Lung (tissue), 12 donors: ENCODE data around the gene PHOSPHO1. TPM values are rescaled to one million over a fixed set of nuclear protein-coding genes. Genes with fewer than 3 reads are reported as not detected.

Experiments used
- ATAC-seq: fragments of 200-7000 bp; cut with Tn5 transposase; one replicate; pipeline ENCODE4 v1.9.1; 2020; ENCODE audit warnings: moderate number of reproducible peaks; ENCODE audit not compliant: insufficient read depth, low FRiP score
- DNase-seq, 3 donors: peaks; one replicate each; pipeline ENCODE4 v3.0.0-alpha.2; 2013 to 2017
- H3K27ac ChIP-seq, 2 donors: one replicate each; pipeline ENCODE4 v1.5.1; 2013; ENCODE audit warnings: mild to moderate bottlenecking in 2 of 2, moderate library complexity in 2 of 2, control low read depth in 1 of 2, inconsistent platforms in 1 of 2, low read depth in 1 of 2, low read length in 1 of 2
- H3K27me3 ChIP-seq, 3 donors: one replicate each; pipeline ENCODE4 v1.5.1; 2013; ENCODE audit warnings: low read length in 2 of 3; ENCODE audit not compliant: control insufficient read depth in 3 of 3, insufficient read depth in 3 of 3
- H3K36me3 ChIP-seq, 4 donors: one replicate each; pipeline ENCODE4 v1.5.1; 2013; ENCODE audit warnings: low read length in 4 of 4, mild to moderate bottlenecking in 1 of 4, moderate library complexity in 1 of 4; ENCODE audit not compliant: control insufficient read depth in 4 of 4, insufficient read depth in 4 of 4
- H3K4me1 ChIP-seq, 5 donors: one replicate each; pipeline ENCODE4 v1.5.1; 2013; ENCODE audit warnings: low read length in 5 of 5, mild to moderate bottlenecking in 2 of 5, moderate library complexity in 1 of 5; ENCODE audit not compliant: control insufficient read depth in 5 of 5, insufficient read depth in 5 of 5
- H3K4me3 ChIP-seq: one replicate; pipeline ENCODE4 v1.5.1; 2013; ENCODE audit warnings: mild to moderate bottlenecking, control low read depth, moderate library complexity
- H3K9ac ChIP-seq, 2 donors: one replicate each; pipeline ENCODE4 v1.5.1; 2013; ENCODE audit warnings: low read length in 2 of 2, control low read depth in 1 of 2; ENCODE audit not compliant: insufficient read depth in 1 of 2
- H3K9me3 ChIP-seq, 4 donors: one replicate each; pipeline ENCODE4 v1.5.1; 2013; ENCODE audit warnings: low read length in 3 of 4, mild to moderate bottlenecking in 1 of 4, moderate library complexity in 1 of 4; ENCODE audit not compliant: control insufficient read depth in 4 of 4, insufficient read depth in 3 of 4
- CTCF ChIP-seq: IDR thresholded peaks from 2 replicates; pipeline ENCODE4 v1.5.1; 2012; ENCODE audit warnings: mild to moderate bottlenecking; ENCODE audit errors: control extremely low read depth, extremely low read depth
- WGBS, 2 donors: extraction: QIAGEN DNeasy Blood & Tissue Kit; methylation state at CpG; one replicate each; pipeline ENCODE4 v1.1.7; 2013; 5-methylcytosine and 5-hydroxymethylcytosine counted together
- polyA plus RNA-seq, 2 donors: library from polyadenylated mRNA; stranded (reverse); fragments of 200-250 nt; gene quantifications; one replicate each; pipeline ENCODE4 v1.2.1, GENCODE V29; 2013
- total RNA-seq, 2 donors: library from RNA; depleted of rRNA in 1 of 2; stranded (reverse); fragments of >200 nt in 1 of 2; gene quantifications; one replicate each; pipeline ENCODE4 v1.2.1, GENCODE V29; 2014 to 2021
- donor health status: control.
- donor health status: control.
- donor health status: Bipolar disorder and iron deficiency.
- donor health status: healthy.
- donor health status: DM: yes; HTN: yes; CAD: no.

PHOSPHO1 gene
- total and polyA plus RNA-seq, 4 donors = 0.37 to 10.2 (median 1.9) TPM

DNA sequence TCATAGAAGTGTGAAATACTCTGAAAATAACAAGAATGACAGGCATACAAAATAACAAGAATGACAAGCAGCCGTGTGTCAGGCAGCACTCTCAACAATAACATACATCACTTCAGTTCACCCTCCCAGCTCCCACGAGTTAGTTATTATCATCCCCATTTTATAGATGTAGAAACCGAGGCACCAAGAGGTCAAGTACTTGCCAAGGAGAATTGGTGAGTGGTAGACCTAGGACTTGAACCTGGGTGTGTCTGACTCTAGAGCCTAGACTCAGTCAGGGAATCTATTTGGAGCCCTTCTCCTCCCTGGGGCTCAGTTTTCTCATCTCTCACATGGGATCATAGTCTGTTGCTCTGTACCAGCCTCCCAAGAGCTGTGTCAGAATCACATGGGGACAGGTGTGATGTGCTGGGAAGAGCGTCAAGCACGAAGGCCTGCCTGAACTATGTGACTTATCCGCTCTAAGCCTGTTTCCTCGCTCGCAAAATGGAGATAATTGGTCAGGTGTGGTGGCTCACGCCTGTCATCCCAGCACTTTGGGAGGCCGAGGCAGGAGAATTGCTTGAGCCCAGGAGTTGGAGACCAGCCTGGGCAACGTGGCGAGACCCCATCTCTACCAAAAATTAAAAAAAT is 19.4 kb upstream of the PHOSPHO1 start:
- H3K9me3 ChIP-seq = no peaks in the 10 kb centered on the region
- H3K27ac ChIP-seq = no peak overlapping the region
- no peaks in the 10 kb centered on the region for H3K36me3 ChIP-seq
- no peak overlapping the region for H3K4me3 ChIP-seq
- H3K9ac ChIP-seq = no peak overlapping the region
- ATAC-seq (no peak), DNase-seq (no peak)
- TF ChIP-seq CTCF = no peak
- 90 to 94% methylated on average over 12 of the region's 12 CpGs for WGBS, 2 donors
- H3K27me3 ChIP-seq = no peaks in the 10 kb centered on the region
- peaks cover 0 to 8% (median 0%) of the 10 kb centered on the region in 5 donors for H3K4me1 ChIP-seq

DNA sequence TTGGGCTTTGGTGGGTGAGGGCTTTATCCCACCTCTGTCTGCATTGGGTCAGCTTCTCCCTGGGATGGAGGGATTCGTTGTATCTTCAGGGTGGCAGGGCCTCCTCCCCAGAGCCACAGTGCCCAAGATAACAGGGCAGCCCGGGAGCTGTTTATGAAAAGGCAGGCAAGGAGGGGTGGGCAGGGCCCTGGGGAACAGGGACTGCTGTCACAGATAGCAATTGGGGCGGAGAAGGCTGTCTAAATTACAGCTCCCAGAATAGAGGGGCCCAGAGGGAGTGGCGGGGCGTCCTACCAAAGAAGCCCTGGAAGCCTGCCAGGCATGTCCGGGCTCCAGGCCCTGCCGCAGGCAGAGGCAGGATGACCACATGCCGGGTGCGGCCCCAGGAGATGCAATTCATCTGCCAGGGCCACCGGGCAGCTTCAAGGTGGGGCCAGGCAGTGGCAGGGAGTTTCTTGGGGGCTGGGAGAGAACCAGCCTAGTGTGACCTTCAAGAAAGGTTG is 18.8 kb upstream of the PHOSPHO1 start:
- no peak overlapping the region for H3K9ac ChIP-seq
- H3K27ac ChIP-seq = no peak overlapping the region
- H3K4me1 ChIP-seq = peaks cover 0 to 8% (median 0%) of the 10 kb centered on the region in 5 donors
- WGBS, 2 donors = 25 to 61% methylated on average over 10 of the region's 10 CpGs
- H3K4me3 ChIP-seq = no peak overlapping the region
- no peaks in the 10 kb centered on the region for H3K27me3 ChIP-seq
- H3K36me3 ChIP-seq = no peaks in the 10 kb centered on the region
- ATAC-seq (no peak), DNase-seq (peak; percentile 47 to 71 (median 60))
- TF ChIP-seq CTCF = no peak
- no peaks in the 10 kb centered on the region for H3K9me3 ChIP-seq

GRCh38 chr17:49247944-49248343 is 17.4 kb upstream of the PHOSPHO1 start:
- Histone ChIP-seq H3K4me3 (no peak overlapping the region), H3K9ac (no peak overlapping the region), H3K36me3 (no peaks in the 10 kb centered on the region), H3K27me3 (no peaks in the 10 kb centered on the region), H3K9me3 (no peaks in the 10 kb centered on the region), H3K27ac (no peak overlapping the region), H3K4me1 (peaks cover 0 to 8% (median 0%) of the 10 kb centered on the region in 5 donors)
- DNase-seq (no peak), ATAC-seq (no peak)
- WGBS, 2 donors = 92 to 95% methylated on average over 7 of the region's 7 CpGs
- no peak for TF ChIP-seq CTCF
